Thyroid gland (tissue), 4 donors: ENCODE results near the gene FGD3. TPM values are rescaled to one million over a fixed set of nuclear protein-coding genes. Genes with fewer than 3 reads are reported as not detected.

ENCODE experiments used
- DNase-seq, 2 donors: peaks; one replicate each; pipeline ENCODE4 v3.0.0-alpha.2; 2019
- H3K27ac ChIP-seq, 3 donors: fragments of 200-600 bp; sonication (generic); 1 replicate in 2 of 3; 2 replicates in 1 of 3; pipeline ENCODE4 v1.5.1; 2016 to 2019; ENCODE audit warnings: mild to moderate bottlenecking in 1 of 3, moderate library complexity in 1 of 3
- H3K27me3 ChIP-seq: fragments of 200-600 bp; sonication (generic); one replicate; pipeline ENCODE4 v1.5.1; 2019
- H3K36me3 ChIP-seq, 2 donors: fragments of 200-600 bp; sonication (generic); one replicate each; pipeline ENCODE4 v1.5.1; 2016 to 2019
- H3K4me1 ChIP-seq, 2 donors: fragments of 200-600 bp; sonication (generic); one replicate each; pipeline ENCODE4 v1.5.1; 2017 to 2019
- H3K4me3 ChIP-seq, 3 donors: fragments of 200-600 bp; sonication (generic); replicated peaks in 1 of 3; 1 replicate in 2 of 3; 2 replicates in 1 of 3; pipeline ENCODE4 v1.5.1; 2016; ENCODE audit warnings: mild to moderate bottlenecking in 1 of 3
- H3K9me3 ChIP-seq: fragments of 200-600 bp; sonication (generic); one replicate; pipeline ENCODE4 v1.5.1; 2017
- POLR2A ChIP-seq, 2 donors: fragments of 450-650 bp; IDR thresholded peaks; one replicate each; pipeline ENCODE4 v1.6.1; 2017; ENCODE audit warnings: antibody characterized with exemption in 2 of 2, mild to moderate bottlenecking in 2 of 2, moderate library complexity in 1 of 2
- WGBS, 2 donors: methylation state at CpG; one replicate each; pipeline ENCODE4 v1.1.5; 2017; 5-methylcytosine and 5-hydroxymethylcytosine counted together
- intact Hi-C: fragments of 100-400 bp; cut with DNase I; formaldehyde crosslinking; loops from one replicate; pipeline ENCODE4 v1.15.1; 2023
- total RNA-seq, 4 donors: library from RNA; depleted of rRNA; stranded (reverse); fragments of >200 nt; gene quantifications; one replicate each; pipeline ENCODE4 v1.2.3, GENCODE V29; 2016
- TF ChIP-seq, protein P1 (sequence below), 6 experiments: fragments of 200-600 bp in 3 of 6; fragments of 450-650 bp in 3 of 6; sonication (generic) in 3 of 6; IDR thresholded peaks; one replicate each; pipeline ENCODE4 v1.5.1; 2016 to 2019; ENCODE audit warnings: antibody characterized with exemption in 6 of 6, mild to moderate bottlenecking in 2 of 6, inconsistent platforms in 1 of 6, moderate library complexity in 1 of 6

Gene FGD3
- total RNA-seq, 4 donors from 2014 or later = 5.2 to 6.6 (median 5.6) TPM

DNA sequence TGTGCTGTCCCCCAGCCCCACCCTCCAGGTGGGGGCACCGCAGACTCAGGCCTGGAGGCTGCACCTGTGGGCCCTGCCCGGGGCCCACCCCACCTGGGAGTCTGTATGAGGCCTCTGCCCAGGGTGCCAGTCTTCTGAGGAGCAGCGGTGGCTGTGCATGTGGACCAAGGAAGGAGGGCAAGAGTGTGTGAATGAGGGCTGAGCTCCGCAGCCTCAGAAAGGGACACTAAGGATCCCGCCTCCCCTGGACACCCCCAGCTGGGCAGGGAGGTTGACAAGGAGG is 19.1 kb downstream of the FGD3 start:
- TF ChIP-seq, protein P1, sequence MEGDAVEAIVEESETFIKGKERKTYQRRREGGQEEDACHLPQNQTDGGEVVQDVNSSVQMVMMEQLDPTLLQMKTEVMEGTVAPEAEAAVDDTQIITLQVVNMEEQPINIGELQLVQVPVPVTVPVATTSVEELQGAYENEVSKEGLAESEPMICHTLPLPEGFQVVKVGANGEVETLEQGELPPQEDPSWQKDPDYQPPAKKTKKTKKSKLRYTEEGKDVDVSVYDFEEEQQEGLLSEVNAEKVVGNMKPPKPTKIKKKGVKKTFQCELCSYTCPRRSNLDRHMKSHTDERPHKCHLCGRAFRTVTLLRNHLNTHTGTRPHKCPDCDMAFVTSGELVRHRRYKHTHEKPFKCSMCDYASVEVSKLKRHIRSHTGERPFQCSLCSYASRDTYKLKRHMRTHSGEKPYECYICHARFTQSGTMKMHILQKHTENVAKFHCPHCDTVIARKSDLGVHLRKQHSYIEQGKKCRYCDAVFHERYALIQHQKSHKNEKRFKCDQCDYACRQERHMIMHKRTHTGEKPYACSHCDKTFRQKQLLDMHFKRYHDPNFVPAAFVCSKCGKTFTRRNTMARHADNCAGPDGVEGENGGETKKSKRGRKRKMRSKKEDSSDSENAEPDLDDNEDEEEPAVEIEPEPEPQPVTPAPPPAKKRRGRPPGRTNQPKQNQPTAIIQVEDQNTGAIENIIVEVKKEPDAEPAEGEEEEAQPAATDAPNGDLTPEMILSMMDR (IDR thresholded peaks at IDR 0.05) = no peak
- TF ChIP-seq POLR2A (IDR thresholded peaks at IDR 0.05) = no peak
- Histone ChIP-seq H3K27me3 (no peaks in the 10 kb centered on the region), H3K36me3 (no peaks in the 10 kb centered on the region), H3K4me1 (peaks cover 13 to 20% of the 10 kb centered on the region in 2 donors), H3K4me3 (no peak overlapping the region), H3K9me3 (no peaks in the 10 kb centered on the region), H3K27ac (no peak overlapping the region)
- WGBS, 2 donors = 91 to 94% methylated on average over 5 of the region's 5 CpGs
- DNase-seq = no peak
- intact Hi-C loops = no loop called here

DNA sequence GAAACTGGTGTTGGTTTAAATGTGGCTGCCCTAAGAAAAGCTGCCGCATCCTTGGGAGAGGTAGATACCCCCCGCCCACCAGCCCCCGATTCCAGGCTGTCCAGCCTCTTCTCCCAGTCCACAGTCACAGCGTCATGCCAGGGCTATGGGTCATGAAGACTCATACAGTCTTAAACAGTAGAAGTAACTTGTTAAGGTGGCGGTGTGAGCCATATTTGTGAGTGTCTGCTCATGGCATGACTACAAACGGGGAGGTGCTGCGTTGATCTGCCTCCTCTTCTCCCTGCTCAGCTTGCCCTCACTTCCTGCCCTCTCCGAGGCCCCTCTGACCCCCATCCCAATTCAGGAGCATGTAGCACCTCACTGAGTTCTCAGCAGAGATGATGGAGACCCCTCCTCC is 20.8 kb downstream of the FGD3 start:
- H3K27me3 ChIP-seq = no peaks in the 10 kb centered on the region
- no peaks in the 10 kb centered on the region for H3K36me3 ChIP-seq
- 81 to 86% methylated on average over 8 of the region's 8 CpGs for WGBS, 2 donors
- TF ChIP-seq, protein P1 (IDR thresholded peaks at IDR 0.05) = no peak
- no peak for TF ChIP-seq POLR2A (IDR thresholded peaks at IDR 0.05)
- no peaks in the 10 kb centered on the region for H3K9me3 ChIP-seq
- H3K4me3 ChIP-seq = no peak overlapping the region
- DNase-seq = no peak
- peaks cover 13 to 24% of the 10 kb centered on the region in 2 donors for H3K4me1 ChIP-seq
- H3K27ac ChIP-seq = no peak overlapping the region
- intact Hi-C loops = no loop called here

DNA sequence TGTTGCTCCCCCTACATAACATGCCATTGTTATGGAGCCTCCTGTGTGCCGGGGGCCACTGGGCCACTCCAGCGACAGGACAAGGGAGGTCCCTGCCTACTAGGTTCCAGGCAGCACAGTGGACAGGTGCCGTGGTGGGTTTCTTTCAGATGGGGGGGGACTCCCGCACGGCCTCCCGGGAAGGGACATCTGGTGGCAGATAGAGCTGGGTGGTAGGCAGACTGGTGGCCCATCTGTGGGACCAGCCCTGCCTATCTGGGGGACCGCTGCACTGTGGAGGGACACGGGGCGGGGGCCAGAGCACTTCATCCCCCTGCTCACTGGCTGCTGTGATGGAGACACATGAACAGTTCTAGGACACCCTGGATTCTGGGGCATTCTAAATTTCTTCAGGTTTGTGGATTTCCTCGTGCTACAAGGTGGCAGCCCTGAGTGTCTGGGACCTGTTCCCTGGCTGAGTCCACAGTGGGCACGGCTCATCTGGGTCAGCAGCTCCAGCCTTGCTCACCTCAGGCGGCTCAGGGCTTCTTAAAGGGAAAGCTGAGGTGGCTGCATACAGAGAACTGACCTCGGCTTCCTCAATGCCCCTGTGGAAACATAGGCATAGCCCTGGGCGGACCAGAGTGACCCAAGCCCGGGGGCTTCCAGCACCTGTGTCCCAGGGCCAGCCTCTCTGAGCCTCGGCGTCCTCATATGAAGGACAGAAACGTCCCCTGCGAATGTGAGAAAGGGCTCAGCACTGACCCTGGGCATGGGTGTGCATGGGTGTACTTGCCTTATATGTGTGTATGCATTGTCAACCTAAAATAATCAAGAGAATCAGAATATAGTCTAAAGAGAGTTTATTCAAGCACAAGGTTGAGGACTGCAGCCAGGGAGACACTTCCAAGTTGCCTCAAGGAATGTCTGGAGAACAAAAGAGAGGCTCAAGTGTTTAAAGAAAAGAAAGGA is 22.5 kb downstream of the FGD3 start:
- WGBS, 2 donors = 77 to 87% methylated on average over 13 to 18 of the region's 19 CpGs
- peaks cover 25 to 39% of the 10 kb centered on the region in 2 donors for H3K4me1 ChIP-seq
- intact Hi-C loops = no loop called here
- no peak overlapping the region for H3K4me3 ChIP-seq
- no peaks in the 10 kb centered on the region for H3K36me3 ChIP-seq
- peak in 1 of 2 donors; percentile 31 for DNase-seq
- no peaks in the 10 kb centered on the region for H3K27me3 ChIP-seq
- H3K9me3 ChIP-seq = no peaks in the 10 kb centered on the region
- peak overlapping the region; percentile 47 to 83 (median 78) for H3K27ac ChIP-seq
- TF ChIP-seq, protein P1 (IDR thresholded peaks at IDR 0.05) = no peak
- no peak for TF ChIP-seq POLR2A (IDR thresholded peaks at IDR 0.05)

DNA sequence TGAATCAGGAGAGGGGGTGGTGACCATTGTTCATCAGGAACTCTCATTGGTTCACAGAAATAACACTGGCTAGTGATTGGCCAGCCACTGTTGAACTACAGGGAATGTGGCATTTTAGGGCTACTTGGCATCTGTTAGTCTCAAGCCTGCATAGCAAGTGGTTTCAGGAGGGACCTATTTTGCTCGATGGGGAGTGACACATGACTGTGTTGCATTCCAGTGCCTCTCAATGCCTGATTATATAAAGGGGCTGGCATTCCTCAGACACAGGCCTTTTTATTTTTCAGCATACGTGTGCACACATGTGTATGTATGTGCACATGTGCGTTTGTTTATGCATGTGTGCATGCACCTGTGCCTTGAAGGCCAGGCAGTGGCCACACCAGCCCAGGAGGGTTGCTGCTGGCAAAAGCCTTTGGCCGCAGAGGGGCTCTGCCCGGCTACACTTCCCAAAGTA is 23.2 kb downstream of the FGD3 start:
- Histone ChIP-seq H3K4me1 (peaks cover 28 to 46% of the 10 kb centered on the region in 2 donors), H3K27ac (peak overlapping the region; percentile 23 to 87 (median 83)), H3K9me3 (no peaks in the 10 kb centered on the region), H3K4me3 (no peak overlapping the region), H3K36me3 (no peaks in the 10 kb centered on the region), H3K27me3 (no peaks in the 10 kb centered on the region)
- TF ChIP-seq, protein P1 (IDR thresholded peaks at IDR 0.05) = no peak
- TF ChIP-seq POLR2A (IDR thresholded peaks at IDR 0.05) = no peak
- intact Hi-C loops = no loop called here
- WGBS, 2 donors = 69 to 74% methylated on average over 5 of the region's 5 CpGs
- peak; percentile 49 to 51 for DNase-seq

DNA sequence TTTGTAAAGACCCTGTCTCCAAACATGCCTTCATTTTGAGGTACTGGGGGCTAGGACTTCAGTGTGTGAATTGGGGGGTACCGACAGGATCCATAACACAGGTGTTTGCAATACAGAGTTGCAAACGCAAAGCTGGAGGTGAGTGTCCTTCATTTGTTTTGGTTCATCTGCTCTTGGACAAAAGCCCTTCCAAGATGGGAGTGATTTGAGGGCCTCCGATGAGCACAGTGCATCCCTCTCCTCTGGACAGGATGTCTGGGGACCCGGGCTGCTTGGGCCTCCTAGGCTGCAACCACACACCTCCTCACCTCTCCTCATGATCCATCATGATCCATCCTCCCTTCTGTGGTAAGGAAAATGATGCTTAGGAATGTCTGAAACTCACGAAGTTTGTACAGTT is 23.8 kb downstream of the FGD3 start:
- Histone ChIP-seq H3K36me3 (no peaks in the 10 kb centered on the region), H3K27ac (peak overlapping the region; percentile 23 to 87 (median 71)), H3K27me3 (no peaks in the 10 kb centered on the region), H3K4me3 (no peak overlapping the region), H3K9me3 (no peaks in the 10 kb centered on the region), H3K4me1 (peaks cover 28 to 52% of the 10 kb centered on the region in 2 donors)
- intact Hi-C loops = no loop called here
- no peak for TF ChIP-seq POLR2A (IDR thresholded peaks at IDR 0.05)
- TF ChIP-seq, protein P1 (IDR thresholded peaks at IDR 0.05) = no peak
- WGBS, 2 donors = 62 to 76% methylated on average over 5 of the region's 5 CpGs
- no peak for DNase-seq
